GM18519 (cell line): ENCODE results near the gene AXIN2.
"Not testable (repeated sequence)": the region's sequence is repeated elsewhere in the genome, so short reads cannot be mapped to it uniquely, and the experiment has no call there.

Source experiments
- ATAC-seq: cut with Tn5 transposase; IDR thresholded peaks from one replicate; pipeline ENCODE4 v1.9.1; 2021; ENCODE audit warnings: mild to moderate bottlenecking, moderate library complexity; ENCODE audit not compliant: unreplicated experiment, low FRiP score

Gene AXIN2

GRCh38 chr17:65523853-65524664 lies 37.4 kb downstream of the AXIN2 start:
- ATAC-seq: no peak

GRCh38 chr17:65523411-65523810 lies 38.0 kb downstream of the AXIN2 start:
- ATAC-seq: no peak

DNA sequence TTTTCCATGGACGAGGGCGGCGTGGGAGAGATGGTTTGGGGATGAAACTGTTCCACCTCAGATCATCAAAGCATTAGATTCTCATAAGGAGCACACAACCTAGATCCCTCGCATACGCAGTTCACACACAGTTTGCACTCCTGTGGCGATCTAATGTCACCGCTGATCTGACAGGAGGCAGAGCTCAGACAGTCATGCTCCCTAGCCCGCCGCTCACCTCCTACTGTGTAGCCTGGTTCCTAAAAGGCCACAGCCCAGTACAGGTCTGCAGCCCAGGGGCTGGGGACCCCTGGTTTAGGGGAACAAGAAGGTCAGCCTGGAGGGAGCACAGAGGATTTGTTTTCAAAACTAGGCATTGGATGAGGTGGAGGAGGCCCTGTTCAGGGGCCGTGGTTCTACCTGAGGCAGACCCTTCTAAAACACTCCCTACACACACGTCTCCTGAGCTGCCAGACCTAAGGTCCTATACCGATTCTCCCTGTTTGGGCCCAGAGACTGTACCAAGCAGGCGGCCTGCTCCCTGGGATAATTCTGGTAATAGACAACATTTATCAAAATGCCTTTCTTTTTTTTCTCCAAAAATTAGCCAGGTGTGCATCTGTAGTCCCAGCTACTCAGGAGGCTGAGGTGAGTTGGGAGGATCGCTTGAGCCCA lies 38.6 kb downstream of the AXIN2 start:
- no peak for ATAC-seq

- ATAC-seq: no peak
These were observed 42.0 kb downstream of the AXIN2 start for GRCh38 chr17:65519462-65519861.

- no peak for ATAC-seq
These were observed 43.2 kb downstream of the AXIN2 start for GRCh38 chr17:65518256-65518655.

DNA sequence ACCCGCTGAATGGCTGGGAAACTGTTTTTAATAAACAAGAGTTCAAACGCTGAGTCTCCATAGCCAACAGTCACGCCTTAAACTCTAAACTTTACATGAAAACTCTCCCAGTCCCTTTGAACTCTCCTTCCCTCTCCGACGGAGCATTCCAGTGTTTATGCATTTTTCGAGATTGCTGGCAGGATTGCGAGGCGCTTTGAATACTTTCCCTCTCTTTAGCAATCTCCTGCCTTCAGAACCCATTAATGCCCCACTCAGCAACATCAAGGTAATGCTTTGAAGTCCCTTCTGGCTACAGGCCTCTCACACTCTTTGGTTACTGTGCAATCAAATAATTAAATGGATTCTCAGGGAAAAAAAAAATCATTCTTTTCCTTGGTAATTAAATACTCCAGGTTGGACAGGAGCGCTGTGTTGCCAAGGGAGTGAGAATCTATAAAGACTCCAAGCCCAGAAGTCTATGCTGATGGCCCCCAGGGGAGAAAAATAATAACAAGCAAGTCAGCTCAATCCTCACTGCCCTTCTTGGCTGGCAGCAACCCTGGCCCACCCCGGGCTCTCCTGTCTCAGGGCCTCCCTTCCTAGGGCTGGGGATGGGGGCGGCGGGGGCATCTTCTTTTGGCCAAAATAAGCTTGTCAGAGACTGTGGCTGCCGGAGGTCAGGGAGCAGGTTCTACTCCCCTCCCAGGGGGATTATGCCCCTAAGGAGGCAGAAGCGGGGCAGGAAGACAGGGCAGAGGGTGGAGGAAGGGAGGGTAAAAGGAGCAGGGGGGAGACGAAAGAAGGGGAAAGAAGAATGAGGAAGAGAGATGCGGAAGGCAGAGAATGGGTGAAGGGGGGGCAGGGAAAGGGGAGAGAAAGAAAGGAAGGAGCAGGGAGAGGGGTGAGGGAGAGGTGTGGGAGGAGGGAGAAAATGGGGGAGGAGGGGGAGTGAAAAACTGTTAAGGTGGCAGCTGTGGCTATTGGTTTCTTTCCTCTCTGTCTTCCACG lies 45.2 kb downstream of the AXIN2 start:
- no peak for ATAC-seq

- no peak for ATAC-seq
These were observed 45.9 kb downstream of the AXIN2 start for GRCh38 chr17:65515512-65515911.

GRCh38 chr17:65514541-65514940 lies 46.9 kb downstream of the AXIN2 start:
- no peak for ATAC-seq

DNA sequence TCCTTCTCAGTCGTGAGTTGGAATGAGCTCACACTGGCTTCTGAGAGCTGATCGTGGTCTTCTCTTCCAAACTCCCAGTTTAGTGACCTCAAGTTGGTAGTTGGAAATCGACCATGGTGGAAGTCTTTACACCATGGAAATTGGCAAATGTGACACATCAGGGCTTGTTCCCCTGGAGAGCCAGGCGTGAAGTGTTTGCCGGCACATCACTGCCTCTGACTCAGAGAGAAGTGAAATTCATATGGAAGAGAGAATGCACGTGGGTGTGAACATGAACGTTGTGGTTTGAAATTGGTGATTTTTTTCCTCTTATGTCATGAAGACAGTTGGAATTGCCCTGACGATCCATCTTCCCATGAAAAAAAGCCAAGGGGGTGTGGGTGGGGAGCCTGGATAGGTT lies 47.4 kb downstream of the AXIN2 start:
- no peak for ATAC-seq

DNA sequence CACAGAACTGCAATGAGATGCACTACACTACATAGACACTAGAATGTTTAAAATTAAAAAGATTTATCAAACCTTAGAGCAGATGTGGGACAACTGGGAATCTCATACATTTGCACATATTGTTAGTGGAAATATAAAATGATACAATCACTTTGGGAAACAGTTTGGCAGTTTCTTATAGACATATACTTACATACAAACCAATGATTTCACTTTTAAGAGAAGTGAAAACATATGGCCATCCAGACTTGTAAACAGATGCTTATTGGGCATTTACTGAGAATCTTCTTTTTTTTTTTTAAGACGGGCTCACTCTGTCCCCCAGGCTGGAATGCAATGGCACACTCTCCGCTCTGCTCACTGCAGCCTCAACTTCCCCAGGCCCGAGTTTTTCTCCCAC lies 50.1 kb downstream of the AXIN2 start:
- no peak for ATAC-seq

DNA sequence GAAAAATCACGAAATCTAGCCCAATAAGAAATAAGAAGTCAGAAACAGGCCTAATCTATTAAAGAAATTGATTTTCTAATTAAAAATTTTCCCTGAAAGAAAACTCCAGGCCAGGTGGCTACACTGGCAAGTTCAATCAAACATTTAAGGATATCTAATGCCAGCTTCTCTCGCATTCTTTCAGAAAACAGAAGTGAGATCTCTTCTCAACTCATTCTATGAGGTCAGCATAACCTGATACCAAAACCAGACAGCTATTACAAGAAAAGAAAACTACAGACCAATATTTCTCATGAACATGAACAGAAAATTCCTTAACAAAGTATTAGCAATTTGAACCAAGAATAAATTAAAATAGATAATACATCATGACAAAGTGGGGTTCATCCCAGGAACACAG lies 52.4 kb downstream of the AXIN2 start:
- ATAC-seq: no peak

DNA sequence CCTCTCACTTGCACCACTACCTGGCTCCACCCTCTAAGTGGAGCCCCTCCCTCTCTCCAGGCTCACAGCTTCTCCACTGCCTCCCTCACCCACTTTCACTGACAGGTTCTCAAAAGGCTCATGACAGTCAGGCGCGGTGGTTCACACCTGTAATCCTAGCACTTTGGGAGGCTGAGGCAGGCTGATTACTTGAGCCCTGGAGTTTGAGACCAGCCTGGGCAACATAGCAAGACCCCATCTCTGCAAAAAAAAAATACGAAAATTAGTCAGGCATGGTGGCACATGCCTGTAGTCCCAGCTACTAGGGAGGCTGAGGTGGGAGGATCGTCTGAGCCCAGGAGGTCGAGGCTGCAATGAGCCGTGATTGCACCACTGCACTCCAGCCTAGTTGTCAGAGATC lies 56.8 kb downstream of the AXIN2 start:
- ATAC-seq: not testable (repeated sequence)

- no peak for ATAC-seq
These were observed 57.3 kb downstream of the AXIN2 start for GRCh38 chr17:65504141-65504540.

GRCh38 chr17:65503557-65503956 lies 57.9 kb downstream of the AXIN2 start:
- no peak for ATAC-seq

DNA sequence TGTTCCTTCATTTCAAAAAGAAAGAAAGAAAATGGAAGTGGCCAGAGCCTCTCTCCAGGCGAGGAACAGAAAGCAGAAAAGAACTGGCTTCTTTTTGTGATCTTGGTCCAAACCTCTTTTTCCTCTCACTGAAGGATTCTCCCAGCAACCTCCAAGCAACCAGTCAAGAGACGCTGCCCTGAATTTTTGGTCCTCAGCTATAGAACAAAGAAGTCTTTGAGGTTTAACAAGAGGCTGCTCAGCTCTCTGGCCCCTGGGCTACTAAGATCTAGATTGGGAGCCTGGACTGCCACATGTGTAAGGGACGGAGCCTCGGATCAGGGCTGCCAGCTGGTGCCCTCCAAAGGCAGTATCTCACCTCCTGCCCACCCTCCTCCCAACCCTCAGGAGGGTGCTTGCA lies 62.6 kb downstream of the AXIN2 start:
- no peak for ATAC-seq

DNA sequence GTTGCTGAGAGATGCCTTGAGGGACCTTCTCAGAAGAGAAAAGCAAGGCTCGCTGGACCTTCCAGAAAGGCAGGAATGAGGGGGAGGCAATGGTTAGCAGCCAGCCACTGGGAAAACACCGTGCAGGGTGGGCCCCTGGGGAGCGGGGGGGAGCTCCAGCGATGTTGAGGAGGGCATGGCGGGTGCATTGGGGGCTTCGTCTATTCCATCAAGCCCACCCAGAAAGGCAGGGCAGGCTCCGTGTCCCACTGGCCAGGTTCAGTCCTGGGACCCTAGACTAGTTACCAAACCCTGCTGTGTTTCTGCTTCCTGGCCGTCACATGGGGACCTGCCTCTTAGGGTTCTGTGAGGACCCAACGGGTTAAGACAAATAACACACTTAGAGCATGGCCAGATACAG lies 64.6 kb downstream of the AXIN2 start:
- no peak for ATAC-seq

DNA sequence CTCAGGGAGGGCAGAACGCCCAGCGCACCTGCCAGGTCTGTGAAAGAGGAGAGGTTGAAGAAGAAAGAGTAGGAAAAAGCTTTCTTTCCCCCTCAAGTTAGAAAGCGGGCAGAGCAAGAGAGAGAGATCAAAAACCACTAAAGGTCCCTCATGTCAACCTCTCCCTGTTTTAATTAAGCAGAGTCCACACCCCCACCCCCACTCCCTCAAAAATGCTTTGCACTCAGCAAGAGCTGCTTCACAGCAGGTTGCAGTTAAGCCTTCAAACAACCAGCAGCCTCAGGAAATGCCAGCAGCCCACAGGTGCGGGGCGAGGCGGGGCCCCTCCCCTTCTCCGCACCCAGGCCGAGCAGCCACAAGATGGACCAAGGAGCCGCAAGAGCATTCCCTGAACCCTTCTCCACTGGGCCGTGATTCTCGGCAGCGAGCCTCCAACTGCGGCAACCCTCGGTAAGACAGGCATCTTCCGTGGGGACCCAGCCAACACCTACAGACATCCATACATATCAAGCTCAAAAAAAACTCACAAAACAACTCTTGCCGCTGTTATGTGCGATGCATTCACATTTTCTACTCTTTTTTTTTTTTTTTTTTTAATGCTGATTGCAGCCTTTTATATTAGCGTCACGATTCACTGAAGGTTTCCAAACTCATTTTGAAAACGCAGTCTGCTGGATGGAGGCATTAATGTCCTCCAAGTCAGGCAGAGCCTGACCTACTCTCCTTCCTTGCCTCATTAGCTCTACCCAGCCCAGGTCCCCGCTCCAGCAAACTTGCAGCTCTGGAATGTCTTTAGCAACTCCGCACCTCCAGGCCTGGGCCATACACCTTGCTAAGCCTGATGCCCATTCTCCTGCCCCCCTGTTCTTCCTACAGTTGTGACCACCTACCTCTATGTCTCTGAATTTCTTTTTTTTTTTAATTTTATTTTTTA lies 66.1 kb downstream of the AXIN2 start:
- ATAC-seq: no peak

DNA sequence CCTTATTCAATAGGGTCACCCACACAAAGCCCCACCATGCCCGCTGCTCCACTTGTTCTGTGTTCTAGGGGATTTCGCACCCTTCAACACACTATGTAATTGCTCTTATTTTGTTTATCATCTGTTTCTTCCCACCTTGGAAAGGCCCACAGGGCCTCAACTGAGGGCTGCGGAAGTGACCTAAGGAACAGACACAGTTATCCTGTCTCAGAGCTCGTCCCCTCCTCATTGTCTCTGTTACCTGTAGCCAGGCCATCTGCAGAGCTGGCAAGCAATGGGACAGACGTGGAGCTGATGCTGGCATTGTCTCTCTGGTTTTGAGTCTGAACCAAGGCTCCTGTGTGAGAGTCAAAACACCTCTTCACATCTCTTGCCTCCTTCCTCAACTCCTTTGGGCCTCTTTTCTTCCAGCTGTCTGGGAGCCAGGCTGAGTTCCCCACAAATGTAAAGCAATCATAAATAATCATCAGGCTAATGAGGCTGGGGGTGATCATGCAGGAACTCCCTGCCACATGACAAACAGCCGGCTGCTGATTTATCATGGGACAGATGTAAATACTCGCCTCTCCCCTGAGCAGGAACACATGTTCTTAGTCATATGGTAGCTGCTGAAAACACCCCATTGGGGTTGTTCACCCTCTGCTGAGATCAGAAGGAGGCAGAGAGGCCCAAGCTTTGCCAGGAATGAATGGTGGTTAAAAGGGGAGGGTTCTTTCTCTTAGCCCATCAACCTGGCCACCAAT lies 71.9 kb downstream of the AXIN2 start:
- ATAC-seq: no peak

- ATAC-seq: no peak
These were observed 72.8 kb downstream of the AXIN2 start for GRCh38 chr17:65488665-65489064.
